Glutamatergic neuron (in vitro differentiated cells): ENCODE results near the gene SRBD1. TPM values are rescaled to one million over a fixed set of nuclear protein-coding genes. Genes with fewer than 3 reads are reported as not detected.

Experiments used
- DNase-seq: peaks from one replicate; pipeline ENCODE4 v3.0.0; 2022
- H3K27ac Mint-ChIP-seq: one replicate; pipeline ENCODE4 v1.8.0; 2020; ENCODE audit warnings: mild to moderate bottlenecking, mixed read lengths, inconsistent platforms; ENCODE audit not compliant: unreplicated experiment
- H3K27me3 Mint-ChIP-seq: one replicate; pipeline ENCODE4 v1.8.0; 2020; ENCODE audit warnings: mild to moderate bottlenecking, moderate library complexity, mixed read lengths, inconsistent platforms; ENCODE audit not compliant: unreplicated experiment
- H3K36me3 Mint-ChIP-seq: one replicate; pipeline ENCODE4 v1.8.0; 2020; ENCODE audit warnings: mild to moderate bottlenecking, mixed read lengths, inconsistent platforms; ENCODE audit not compliant: unreplicated experiment
- H3K4me1 Mint-ChIP-seq: one replicate; pipeline ENCODE4 v1.8.0; 2020; ENCODE audit warnings: mild to moderate bottlenecking, low read depth, mixed read lengths, inconsistent platforms; ENCODE audit not compliant: unreplicated experiment
- H3K4me3 Mint-ChIP-seq: one replicate; pipeline ENCODE4 v1.8.0; 2020; ENCODE audit warnings: mild to moderate bottlenecking, mixed read lengths, inconsistent platforms; ENCODE audit not compliant: unreplicated experiment
- H3K9me3 Mint-ChIP-seq: one replicate; pipeline ENCODE4 v1.8.0; 2020; ENCODE audit warnings: mild to moderate bottlenecking, moderate library complexity, mixed read lengths, inconsistent platforms; ENCODE audit not compliant: unreplicated experiment
- total RNA-seq: library from RNA; stranded (reverse); fragmentation: NEBNext Ultra II Directional; extraction: Animal tissue kit (Norgen Biotek cat#: 25700); gene quantifications from one replicate; pipeline ENCODE4 v1.2.1, GENCODE V29; 2021; ENCODE audit not compliant: unreplicated experiment
- TF ChIP-seq, protein P1 (sequence below): fragments of 200-600 bp; sonication (generic); IDR thresholded peaks from one replicate; pipeline ENCODE4 v1.5.0; 2021; ENCODE audit not compliant: partially characterized antibody, unreplicated experiment

Gene SRBD1
- total RNA-seq, 1 donor from 2014 or later, result 16.1 TPM

- no peaks in the 10 kb centered on the region for H3K9me3 Mint-ChIP-seq
- no peak for DNase-seq
- H3K27ac Mint-ChIP-seq, result no peak overlapping the region
- no peaks in the 10 kb centered on the region for H3K27me3 Mint-ChIP-seq
- TF ChIP-seq, protein P1, sequence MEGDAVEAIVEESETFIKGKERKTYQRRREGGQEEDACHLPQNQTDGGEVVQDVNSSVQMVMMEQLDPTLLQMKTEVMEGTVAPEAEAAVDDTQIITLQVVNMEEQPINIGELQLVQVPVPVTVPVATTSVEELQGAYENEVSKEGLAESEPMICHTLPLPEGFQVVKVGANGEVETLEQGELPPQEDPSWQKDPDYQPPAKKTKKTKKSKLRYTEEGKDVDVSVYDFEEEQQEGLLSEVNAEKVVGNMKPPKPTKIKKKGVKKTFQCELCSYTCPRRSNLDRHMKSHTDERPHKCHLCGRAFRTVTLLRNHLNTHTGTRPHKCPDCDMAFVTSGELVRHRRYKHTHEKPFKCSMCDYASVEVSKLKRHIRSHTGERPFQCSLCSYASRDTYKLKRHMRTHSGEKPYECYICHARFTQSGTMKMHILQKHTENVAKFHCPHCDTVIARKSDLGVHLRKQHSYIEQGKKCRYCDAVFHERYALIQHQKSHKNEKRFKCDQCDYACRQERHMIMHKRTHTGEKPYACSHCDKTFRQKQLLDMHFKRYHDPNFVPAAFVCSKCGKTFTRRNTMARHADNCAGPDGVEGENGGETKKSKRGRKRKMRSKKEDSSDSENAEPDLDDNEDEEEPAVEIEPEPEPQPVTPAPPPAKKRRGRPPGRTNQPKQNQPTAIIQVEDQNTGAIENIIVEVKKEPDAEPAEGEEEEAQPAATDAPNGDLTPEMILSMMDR, result no peak
- H3K36me3 Mint-ChIP-seq, result no peaks in the 10 kb centered on the region
- H3K4me1 Mint-ChIP-seq, result no peaks in the 10 kb centered on the region
- H3K4me3 Mint-ChIP-seq, result no peak overlapping the region
Observed at GRCh38 chr2:45598545-45598944, 12.5 kb downstream of the SRBD1 start.

DNA sequence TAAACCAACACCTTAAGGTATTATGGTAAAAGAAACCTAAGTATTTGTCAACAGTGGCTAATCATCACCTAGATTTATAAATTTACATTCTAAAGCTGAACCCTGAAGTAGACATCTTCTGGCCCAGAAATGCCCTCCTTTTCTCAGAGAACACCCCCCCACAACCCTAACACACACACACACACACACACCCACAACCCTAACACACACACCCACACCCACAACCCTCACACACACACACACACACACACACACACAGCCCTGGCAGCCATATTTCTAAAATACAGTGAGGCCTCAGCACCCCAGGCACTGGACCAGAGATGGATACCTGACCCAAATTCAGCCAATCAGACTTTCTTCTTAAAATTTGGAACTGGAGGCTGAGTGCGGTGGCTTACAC lies 14.3 kb downstream of the SRBD1 start:
- DNase-seq, result no peak
- TF ChIP-seq, protein P1, result no peak
- H3K4me1 Mint-ChIP-seq, result no peaks in the 10 kb centered on the region
- H3K9me3 Mint-ChIP-seq, result no peaks in the 10 kb centered on the region
- H3K27me3 Mint-ChIP-seq, result no peaks in the 10 kb centered on the region
- H3K27ac Mint-ChIP-seq, result no peak overlapping the region
- no peaks in the 10 kb centered on the region for H3K36me3 Mint-ChIP-seq
- no peak overlapping the region for H3K4me3 Mint-ChIP-seq

DNA sequence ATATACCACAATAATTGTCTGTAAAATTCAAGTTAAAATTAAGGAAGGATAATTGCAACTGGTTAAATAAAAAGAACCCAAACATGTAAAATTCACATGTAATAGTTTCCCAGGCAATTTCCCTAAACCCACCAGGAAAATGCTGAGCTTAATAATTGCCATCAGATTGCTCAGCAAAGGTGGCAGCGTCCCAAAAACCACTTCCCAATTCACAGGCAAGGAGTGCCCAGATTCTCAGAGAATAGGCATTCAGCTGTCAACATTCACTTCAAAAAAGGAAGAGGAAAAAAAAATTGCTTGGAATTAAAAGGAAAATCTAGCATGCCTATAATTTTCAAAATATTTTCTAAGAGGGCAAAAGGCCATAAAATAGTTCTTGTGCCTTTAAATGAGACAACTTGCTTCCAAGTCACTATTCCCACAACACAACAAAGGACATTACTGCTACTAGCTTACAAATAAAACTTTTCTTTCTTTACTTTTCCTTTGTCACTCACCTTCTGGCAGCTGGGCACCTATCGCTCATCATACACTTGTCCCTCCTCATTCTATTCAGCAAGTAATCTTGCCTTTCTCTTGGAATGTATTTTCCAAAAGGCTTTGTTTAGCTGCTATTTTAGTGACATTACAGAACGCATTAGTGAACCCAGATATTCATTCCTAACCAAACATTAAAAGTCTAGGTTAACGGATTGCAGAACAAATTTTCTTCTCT lies 15.2 kb downstream of the SRBD1 start:
- no peaks in the 10 kb centered on the region for H3K9me3 Mint-ChIP-seq
- H3K4me1 Mint-ChIP-seq, result no peaks in the 10 kb centered on the region
- H3K36me3 Mint-ChIP-seq, result no peaks in the 10 kb centered on the region
- DNase-seq, result no peak
- H3K4me3 Mint-ChIP-seq, result no peak overlapping the region
- H3K27me3 Mint-ChIP-seq, result no peaks in the 10 kb centered on the region
- TF ChIP-seq, protein P1, result no peak
- no peak overlapping the region for H3K27ac Mint-ChIP-seq

GRCh38 chr2:45591073-45591472 lies 20.0 kb downstream of the SRBD1 start:
- no peaks in the 10 kb centered on the region for H3K9me3 Mint-ChIP-seq

More at GRCh38 chr2:45591073-45591472, 20.0 kb downstream of the SRBD1 start:
- H3K27me3 Mint-ChIP-seq, result no peaks in the 10 kb centered on the region
- TF ChIP-seq, protein P1, result no peak
- no peak overlapping the region for H3K27ac Mint-ChIP-seq
- H3K36me3 Mint-ChIP-seq, result no peaks in the 10 kb centered on the region
- DNase-seq, result no peak
- no peaks in the 10 kb centered on the region for H3K4me1 Mint-ChIP-seq
- H3K4me3 Mint-ChIP-seq, result no peak overlapping the region
